HFFc6 (cell line): ENCODE results near the gene LARP1. TPM values are rescaled to one million over a fixed set of nuclear protein-coding genes. Genes with fewer than 3 reads are reported as not detected.

Source experiments
- DNase-seq: peaks from one replicate; pipeline ENCODE4 v3.0.0-alpha.2; 2018
- H3K27ac Mint-ChIP-seq: 2 replicates; pipeline ENCODE4 v1.8.0; 2020; ENCODE audit warnings: mild to moderate bottlenecking, mixed read lengths
- H3K27me3 Mint-ChIP-seq: 2 replicates; pipeline ENCODE4 v1.8.0; 2021; ENCODE audit warnings: mild to moderate bottlenecking, moderate library complexity, mixed read lengths; ENCODE audit not compliant: insufficient read depth
- H3K36me3 Mint-ChIP-seq: 2 replicates; pipeline ENCODE4 v1.8.0; 2021; ENCODE audit warnings: low read depth, mixed read lengths
- H3K4me1 Mint-ChIP-seq: 2 replicates; pipeline ENCODE4 v1.8.0; 2020; ENCODE audit warnings: low read depth, mixed read lengths
- H3K4me3 Mint-ChIP-seq: 2 replicates; pipeline ENCODE4 v1.8.0; 2020; ENCODE audit warnings: mild to moderate bottlenecking, moderate library complexity, mixed read lengths
- H3K9me3 Mint-ChIP-seq: 2 replicates; pipeline ENCODE4 v1.8.0; 2020; ENCODE audit warnings: mild to moderate bottlenecking, mixed read lengths
- CTCF ChIP-seq: fragments of 200-600 bp; sonication (generic); IDR thresholded peaks from 2 replicates; pipeline ENCODE4 v1.5.0; 2021; ENCODE audit warnings: antibody characterized with exemption, mild to moderate bottlenecking
- long read RNA-seq: library from polyadenylated mRNA; unstranded; transcript quantifications from one replicate; pipeline ENCODE4 v2.0.0, GENCODE V29; 2019
- total RNA-seq, 6 experiments: library from RNA; stranded (reverse); fragmentation: NEBNext Ultra II Directional; extraction: Animal tissue kit (Norgen Biotek cat#: 25700); gene quantifications; 2 replicates in 1 of 6; 3 replicates in 5 of 6; pipeline ENCODE4 v1.2.3, GENCODE V29; 2021

The LARP1 gene
- 100 to 1,000 TPM; 204 to 228 (median 208) TPM for total RNA-seq
- long read RNA-seq, partial matches to known transcripts = 9 of 75 reads
- long read RNA-seq, other reads (novel, unspliced or antisense) = 65 of 75 reads

GRCh38 chr5:154755361-154756008 lies at the start of gene LARP1:
Gene LARP1, plus strand, starts transcription at chr5:154755377. Its CDS starts 381 bp downstream, at chr5:154755758.
- Mint-ChIP-seq H3K27ac (peak within 1 kb of the TSS; percentile 98), H3K36me3 (peaks cover 5% of the 10 kb centered on the region), H3K4me1 (peaks cover 46% of the 10 kb centered on the region), H3K4me3 (peak within 1 kb of the TSS; percentile 94), H3K9me3 (no peaks in the 10 kb centered on the region), H3K27me3 (no peaks in the 10 kb centered on the region)
- no peak for DNase-seq
- no peak; the same call in 1 of the 2 replicates for TF ChIP-seq CTCF

- H3K4me3 Mint-ChIP-seq = no peak overlapping the region
- no peak overlapping the region for H3K27ac Mint-ChIP-seq
- H3K4me1 Mint-ChIP-seq = peaks cover 19% of the 10 kb centered on the region
- no peaks in the 10 kb centered on the region for H3K36me3 Mint-ChIP-seq
- no peaks in the 10 kb centered on the region for H3K9me3 Mint-ChIP-seq
- no peak for TF ChIP-seq CTCF
- H3K27me3 Mint-ChIP-seq = peaks cover 1% of the 10 kb centered on the region; the same call in 1 of the 2 replicates
- no peak for DNase-seq
Measured at GRCh38 chr5:154706416-154706815, 48.8 kb upstream of the LARP1 start.

- Mint-ChIP-seq H3K27ac (no peak overlapping the region), H3K36me3 (no peaks in the 10 kb centered on the region), H3K4me1 (peaks cover 27% of the 10 kb centered on the region), H3K27me3 (peaks cover 1% of the 10 kb centered on the region; the same call in 1 of the 2 replicates), H3K9me3 (no peaks in the 10 kb centered on the region), H3K4me3 (no peak overlapping the region)
- TF ChIP-seq CTCF = no peak
- no peak for DNase-seq
Measured at GRCh38 chr5:154707641-154708040, 47.5 kb upstream of the LARP1 start.

- H3K4me3 Mint-ChIP-seq = no peak overlapping the region
- H3K36me3 Mint-ChIP-seq = no peaks in the 10 kb centered on the region
- peaks cover 1% of the 10 kb centered on the region; the same call in 1 of the 2 replicates for H3K27me3 Mint-ChIP-seq
- H3K4me1 Mint-ChIP-seq = peaks cover 33% of the 10 kb centered on the region
- H3K9me3 Mint-ChIP-seq = no peaks in the 10 kb centered on the region
- DNase-seq = no peak
- TF ChIP-seq CTCF = no peak
- H3K27ac Mint-ChIP-seq = no peak overlapping the region
Measured at GRCh38 chr5:154708207-154708606, 47.0 kb upstream of the LARP1 start.

- no peak for TF ChIP-seq CTCF
- Mint-ChIP-seq H3K4me3 (no peak overlapping the region), H3K27me3 (no peaks in the 10 kb centered on the region), H3K4me1 (peaks cover 39% of the 10 kb centered on the region), H3K36me3 (no peaks in the 10 kb centered on the region), H3K9me3 (no peaks in the 10 kb centered on the region), H3K27ac (no peak overlapping the region)
- peak; percentile 29 for DNase-seq
Measured at GRCh38 chr5:154708846-154709245, 46.3 kb upstream of the LARP1 start.
